SK-N-SH (cell line): ENCODE measurements around the gene HSPB3.
"Not testable (repeated sequence)": the region's sequence is repeated elsewhere in the genome, so short reads cannot be mapped to it uniquely, and the experiment has no call there.

Source experiments
- CTCF ChIP-seq: fragments of 200-600 bp; sonication (generic); IDR thresholded peaks from 2 replicates; pipeline ENCODE4 v1.6.1; 2017; ENCODE audit warnings: antibody characterized with exemption, mild to moderate bottlenecking, moderate library complexity
- EZH2phosphoT487 ChIP-seq: fragments of 200-600 bp; sonication (generic); IDR thresholded peaks from 2 replicates; pipeline ENCODE4 v1.6.1; 2017; ENCODE audit warnings: low read depth, mixed run types, mild to moderate bottlenecking, antibody characterized with exemption, moderate library complexity, borderline replicate concordance
- FOXM1 ChIP-seq: IDR thresholded peaks from 2 replicates; pipeline ENCODE4 v1.4.0; 2012; ENCODE audit warnings: low read depth, mild to moderate bottlenecking
- POLR2AphosphoS5 ChIP-seq: IDR thresholded peaks from 2 replicates; pipeline ENCODE4 v1.6.1; 2012; ENCODE audit warnings: low read depth, low read length
- REST ChIP-seq: IDR thresholded peaks from 2 replicates; pipeline ENCODE4 v1.6.1; 2012; ENCODE audit warnings: mild to moderate bottlenecking, low read depth, low read length, moderate library complexity
- RFX5 ChIP-seq: IDR thresholded peaks from 2 replicates; pipeline ENCODE4 v1.6.1; 2012; ENCODE audit warnings: mild to moderate bottlenecking, improper control_type of control experiment, low read length
- SIN3A ChIP-seq: IDR thresholded peaks from 2 replicates; pipeline ENCODE4 v1.6.1; 2012; ENCODE audit warnings: low read depth, mild to moderate bottlenecking, low read length, moderate library complexity, borderline replicate concordance
- TAF1 ChIP-seq: IDR thresholded peaks from 2 replicates; pipeline ENCODE4 v1.6.1; 2012; ENCODE audit warnings: low read depth, mild to moderate bottlenecking, low read length, moderate library complexity, borderline replicate concordance
- ZBTB33 ChIP-seq: IDR thresholded peaks from 2 replicates; pipeline ENCODE4 v1.4.0; 2012; ENCODE audit warnings: low read depth, borderline replicate concordance

- TF ChIP-seq EZH2phosphoT487, SIN3A, CTCF, RFX5, TAF1, REST, FOXM1, ZBTB33, POLR2AphosphoS5: not testable (repeated sequence)
Measured at GRCh38 chr5:54489648-54489979, 34.1 kb downstream of the HSPB3 start.
